HCT116 (cell line): ENCODE results near the gene CD99. TPM values are rescaled to one million over a fixed set of nuclear protein-coding genes. Genes with fewer than 3 reads are reported as not detected.

ENCODE experiments used
- ATAC-seq: fragments of 200-7000 bp; cut with Tn5 transposase; 2 replicates; pipeline ENCODE4 v1.9.1; 2020; ENCODE audit warnings: mild to moderate bottlenecking, moderate library complexity
- BruUV-seq: library from RNA; stranded (reverse); fragments of 400-500 nt; replicated peaks from 2 replicates; lab custom pipeline; 2021; lab: Mats Ljungman, UMichigan
- CTCF ChIA-PET: fragments of 300-600 bp; sonication (Branson Sonifier 250); formaldehyde crosslinking; loops from one replicate; lab custom pipeline; 2021; ENCODE audit warnings: antibody characterized with exemption; lab: Charles Lee
- POLR2A ChIA-PET: fragments of 300-600, 350-600 bp; sonication (Branson Sonifier 250); formaldehyde crosslinking; loops from one replicate; lab custom pipeline; 2021; ENCODE audit warnings: antibody characterized with exemption; lab: Charles Lee
- RAD21 ChIA-PET, 2 experiments: fragments of 300-600 bp; sonication (Branson Sonifier 250); formaldehyde crosslinking; loops; one replicate each; lab custom pipeline; 2023; ENCODE audit warnings: low total read pairs in 2 of 2; ENCODE audit not compliant: uncharacterized antibody in 2 of 2, unreplicated experiment in 2 of 2, low non-redundant PET in 1 of 2; lab: Charles Lee
- DNase-seq: peaks from one replicate; pipeline ENCODE4 v3.0.0-alpha.2; 2010; ENCODE audit warnings: low read depth, low spot score
- H2AFZ ChIP-seq: fragments of 200-600 bp; shearing (Covaris generic), sonication (generic); 2 replicates; pipeline ENCODE4 v1.6.1; 2017; ENCODE audit warnings: low read depth, mixed run types, mixed read lengths, antibody characterized with exemption, low read length; ENCODE audit not compliant: poor library complexity, severe bottlenecking
- H3K27ac ChIP-seq: 2 replicates; pipeline ENCODE4 v1.5.1; 2012; ENCODE audit warnings: low read depth, low read length
- H3K27me3 ChIP-seq: fragments of 200-600 bp; sonication (generic); 2 replicates; pipeline ENCODE4 v1.6.1; 2016; ENCODE audit warnings: mixed run types, low read length, mixed read lengths; ENCODE audit not compliant: insufficient read depth
- H3K36me3 ChIP-seq, 2 experiments: fragments of 200-500 bp in 1 of 2; fragments of 200-600 bp in 1 of 2; sonication (Bioruptor generic) in 1 of 2; sonication (generic) in 1 of 2; 2 replicates each; pipeline versions ENCODE4 v1.5.1 to v1.6.1; 2014 to 2016; ENCODE audit warnings: low read length in 2 of 2, inconsistent platforms in 1 of 2, mixed read lengths in 1 of 2, mixed run types in 1 of 2; ENCODE audit not compliant: insufficient read depth in 2 of 2, control insufficient read depth in 1 of 2
- H3K4me1 ChIP-seq, 2 experiments: fragments of 200-600 bp in 1 of 2; sonication (generic) in 1 of 2; 2 replicates each; pipeline versions ENCODE4 v1.5.1 to v1.6.1; 2012 to 2017; ENCODE audit warnings: low read length in 2 of 2, inconsistent platforms in 1 of 2, mild to moderate bottlenecking in 1 of 2, mixed read lengths in 1 of 2, mixed run types in 1 of 2, moderate library complexity in 1 of 2; ENCODE audit not compliant: insufficient read depth in 2 of 2, control insufficient read depth in 1 of 2
- H3K4me2 ChIP-seq: fragments of 200-600 bp; sonication (generic); 2 replicates; pipeline ENCODE4 v1.6.1; 2017; ENCODE audit warnings: mixed run types, low read length, mixed read lengths
- H3K4me3 ChIP-seq, 2 experiments: fragments of 200-600 bp in 1 of 2; sonication (generic) in 1 of 2; replicated peaks in 1 of 2; 2 replicates each; pipeline ENCODE4 v1.5.1; 2011 to 2016; ENCODE audit warnings: low read length in 2 of 2, control low read depth in 1 of 2, low read depth in 1 of 2, mild to moderate bottlenecking in 1 of 2, mixed read lengths in 1 of 2, mixed run types in 1 of 2
- H3K79me2 ChIP-seq: fragments of 200-600 bp; sonication (generic); 2 replicates; pipeline ENCODE4 v1.6.1; 2017; ENCODE audit warnings: mild to moderate bottlenecking, mixed run types, low read length, moderate library complexity, mixed read lengths; ENCODE audit not compliant: insufficient read depth
- H3K9ac ChIP-seq: fragments of 200-600 bp; sonication (generic); 2 replicates; pipeline ENCODE4 v1.6.1; 2016; ENCODE audit warnings: low read length, mixed read lengths
- H3K9me2 ChIP-seq: fragments of 200-600 bp; sonication (generic), shearing (Covaris generic); 2 replicates; pipeline ENCODE4 v1.6.1; 2017; ENCODE audit warnings: mixed run types, mild to moderate bottlenecking, moderate library complexity; ENCODE audit not compliant: insufficient read depth
- H3K9me3 ChIP-seq, 2 experiments: fragments of 200-500 bp in 1 of 2; fragments of 200-600 bp in 1 of 2; sonication (Bioruptor generic) in 1 of 2; sonication (generic) in 1 of 2; 2 replicates each; pipeline ENCODE4 v1.6.1; 2014 to 2017; ENCODE audit warnings: low read length in 2 of 2, mixed read lengths in 2 of 2, inconsistent platforms in 1 of 2, low read depth in 1 of 2, mild to moderate bottlenecking in 1 of 2, mixed run types in 1 of 2, moderate library complexity in 1 of 2; ENCODE audit not compliant: control insufficient read depth in 1 of 2, insufficient read depth in 1 of 2
- H4K20me1 ChIP-seq: fragments of 200-600 bp; sonication (generic), shearing (Covaris generic); 2 replicates; pipeline ENCODE4 v1.6.1; 2017; ENCODE audit warnings: mixed run types, mild to moderate bottlenecking, moderate library complexity; ENCODE audit not compliant: insufficient read depth
- CBX3 ChIP-seq: IDR thresholded peaks from 2 replicates; pipeline ENCODE4 v1.6.1; 2012; ENCODE audit warnings: low read depth
- CEBPB ChIP-seq: IDR thresholded peaks from 2 replicates; pipeline ENCODE4 v1.6.1; 2012; ENCODE audit warnings: low read depth
- ELF1 ChIP-seq: IDR thresholded peaks from 2 replicates; pipeline ENCODE4 v1.6.1; 2012; ENCODE audit warnings: low read depth, borderline replicate concordance
- EZH2 ChIP-seq: fragments of 200-600 bp; sonication (generic); IDR thresholded peaks from 2 replicates; pipeline ENCODE4 v1.6.1; 2017; ENCODE audit warnings: antibody characterized with exemption, mixed run types
- EZH2phosphoT487 ChIP-seq: fragments of 200-600 bp; IDR thresholded peaks from 2 replicates; pipeline ENCODE4 v1.6.1; 2018; ENCODE audit warnings: antibody characterized with exemption, borderline replicate concordance
- FOSL1 ChIP-seq: IDR thresholded peaks from 2 replicates; pipeline ENCODE4 v1.6.1; 2012; ENCODE audit warnings: low read depth
- JUND ChIP-seq: IDR thresholded peaks from 2 replicates; pipeline ENCODE4 v1.6.1; 2012
- MAX ChIP-seq: IDR thresholded peaks from 2 replicates; pipeline ENCODE4 v1.6.1; 2012
- POLR2A ChIP-seq: IDR thresholded peaks from 2 replicates; pipeline ENCODE4 v1.7.0; 2011; ENCODE audit warnings: borderline replicate concordance; ENCODE audit not compliant: insufficient read depth, insufficient read length; ENCODE audit errors: extremely low read depth
- RAD21 ChIP-seq: IDR thresholded peaks from 2 replicates; pipeline ENCODE4 v1.6.1; 2012; ENCODE audit warnings: low read depth, mild to moderate bottlenecking
- REST ChIP-seq: IDR thresholded peaks from 2 replicates; pipeline ENCODE4 v1.6.1; 2012; ENCODE audit warnings: low read depth
- SIN3A ChIP-seq: IDR thresholded peaks from 2 replicates; pipeline ENCODE4 v1.6.1; 2012; ENCODE audit warnings: low read depth
- SP1 ChIP-seq: IDR thresholded peaks from 2 replicates; pipeline ENCODE4 v1.6.1; 2012; ENCODE audit warnings: low read depth
- SRF ChIP-seq: IDR thresholded peaks from 2 replicates; pipeline ENCODE4 v1.6.1; 2012; ENCODE audit warnings: low read depth
- TCF7L2 ChIP-seq: IDR thresholded peaks from 2 replicates; pipeline ENCODE4 v1.7.0; 2011; ENCODE audit warnings: borderline replicate concordance, inconsistent platforms; ENCODE audit not compliant: insufficient read depth, insufficient read length; ENCODE audit errors: extremely low read depth
- YY1 ChIP-seq: IDR thresholded peaks from 2 replicates; pipeline ENCODE4 v1.6.1; 2011; ENCODE audit warnings: low read length, low read depth, moderate library complexity, mild to moderate bottlenecking; ENCODE audit not compliant: insufficient replicate concordance; ENCODE audit errors: extremely low read depth
- ZFX ChIP-seq: fragments of 450-650 bp; IDR thresholded peaks from 2 replicates; pipeline ENCODE4 v1.6.1; 2017
- ZNF274 ChIP-seq: fragments of 200-500 bp; sonication (Bioruptor generic); IDR thresholded peaks from 2 replicates; pipeline ENCODE4 v1.6.1; 2014; ENCODE audit warnings: mild to moderate bottlenecking, low read depth, low read length, inconsistent platforms
- intact Hi-C: fragments of 100-400 bp; cut with micrococcal nuclease; formaldehyde crosslinking; loops from 2 replicates; pipeline ENCODE4 v1.10.0; 2022
- total RNA-seq: library from RNA; stranded (reverse); gene quantifications from one replicate; pipeline ENCODE4 v1.2.1, GENCODE V29; 2021; ENCODE audit not compliant: unreplicated experiment

The CD99 gene
- total RNA-seq, 1 experiment from 2014 or later = 59.6 TPM

- Histone ChIP-seq H3K9ac (no peak overlapping the region), H3K27me3 (no peaks in the 10 kb centered on the region), H3K27ac (no peak overlapping the region), H3K9me2 (no peaks in the 10 kb centered on the region), H3K9me3 (no peaks in the 10 kb centered on the region), H2AFZ (no peak overlapping the region), H3K4me1 (no peaks in the 10 kb centered on the region), H4K20me1 (no peaks in the 10 kb centered on the region), H3K36me3 (no peaks in the 10 kb centered on the region), H3K4me2 (no peak overlapping the region), H3K4me3 (no peak overlapping the region), H3K79me2 (no peaks in the 10 kb centered on the region)
- POLR2A ChIA-PET = no interaction called here
- RAD21 ChIA-PET = no interaction called here
- TF ChIP-seq ZNF274 (no peak), FOSL1 (no peak), EZH2phosphoT487 (no peak), JUND (no peak), MAX (no peak), SRF (no peak), EZH2 (no peak), YY1 (no peak), REST (no peak), POLR2A (no peak), CEBPB (no peak), ZFX (no peak), ELF1 (no peak), RAD21 (no peak), TCF7L2 (no peak), SIN3A (no peak), CBX3 (no peak), SP1 (no peak)
- intact Hi-C loops = no loop called here
- no peak for ATAC-seq
- BruUV-seq = no TSS peak
- DNase-seq = no peak
- CTCF ChIA-PET = no interaction called here
Measured at GRCh38 chrX:2656257-2656836, 34.7 kb upstream of the CD99 start.
